ENCODE results near the gene ASB18.

ASB18 gene

DNA sequence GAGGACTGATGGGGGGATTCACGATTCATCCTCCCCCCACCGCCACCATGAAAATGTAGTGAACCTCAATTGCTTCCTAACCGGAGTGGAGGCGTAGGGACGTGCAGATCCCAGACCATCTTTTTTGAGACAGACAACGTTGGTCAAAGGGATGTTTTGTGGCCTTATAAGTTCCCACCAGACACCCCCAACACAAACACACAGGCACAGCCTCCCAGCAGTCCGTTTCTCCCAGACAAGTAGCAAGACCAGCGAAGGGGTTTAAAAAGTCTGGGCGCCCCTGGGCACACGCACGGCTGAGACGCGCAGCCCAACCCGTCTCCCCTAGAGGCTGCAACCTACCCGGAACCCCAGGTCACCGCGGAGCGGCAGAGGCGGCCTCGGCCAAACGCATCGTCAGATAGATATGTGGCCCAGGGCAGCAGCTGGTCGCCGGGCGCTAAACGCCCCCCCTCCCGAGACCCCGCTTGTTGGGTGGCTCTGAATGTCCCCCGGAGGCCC is 97.4 kb downstream of the ASB18 start:
- Mint-ChIP-seq H3K9me3 (no peaks in the 10 kb centered on the region), H3K27ac (no peak overlapping the region), H3K4me1 (peaks cover 42% of the 10 kb centered on the region), H3K4me3 (peak overlapping the region; percentile 72 to 81 (median 77)), H3K36me3 (ENCODE audit: low read depth) (no peaks in the 10 kb centered on the region), H3K27me3 (ENCODE audit: low read depth) (peaks cover 94% of the 10 kb centered on the region)
- TF ChIP-seq, protein P1, sequence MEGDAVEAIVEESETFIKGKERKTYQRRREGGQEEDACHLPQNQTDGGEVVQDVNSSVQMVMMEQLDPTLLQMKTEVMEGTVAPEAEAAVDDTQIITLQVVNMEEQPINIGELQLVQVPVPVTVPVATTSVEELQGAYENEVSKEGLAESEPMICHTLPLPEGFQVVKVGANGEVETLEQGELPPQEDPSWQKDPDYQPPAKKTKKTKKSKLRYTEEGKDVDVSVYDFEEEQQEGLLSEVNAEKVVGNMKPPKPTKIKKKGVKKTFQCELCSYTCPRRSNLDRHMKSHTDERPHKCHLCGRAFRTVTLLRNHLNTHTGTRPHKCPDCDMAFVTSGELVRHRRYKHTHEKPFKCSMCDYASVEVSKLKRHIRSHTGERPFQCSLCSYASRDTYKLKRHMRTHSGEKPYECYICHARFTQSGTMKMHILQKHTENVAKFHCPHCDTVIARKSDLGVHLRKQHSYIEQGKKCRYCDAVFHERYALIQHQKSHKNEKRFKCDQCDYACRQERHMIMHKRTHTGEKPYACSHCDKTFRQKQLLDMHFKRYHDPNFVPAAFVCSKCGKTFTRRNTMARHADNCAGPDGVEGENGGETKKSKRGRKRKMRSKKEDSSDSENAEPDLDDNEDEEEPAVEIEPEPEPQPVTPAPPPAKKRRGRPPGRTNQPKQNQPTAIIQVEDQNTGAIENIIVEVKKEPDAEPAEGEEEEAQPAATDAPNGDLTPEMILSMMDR (IDR thresholded peaks at IDR 0.05; ENCODE audit: unreplicated experiment in 3 of 3), result no peak

DNA sequence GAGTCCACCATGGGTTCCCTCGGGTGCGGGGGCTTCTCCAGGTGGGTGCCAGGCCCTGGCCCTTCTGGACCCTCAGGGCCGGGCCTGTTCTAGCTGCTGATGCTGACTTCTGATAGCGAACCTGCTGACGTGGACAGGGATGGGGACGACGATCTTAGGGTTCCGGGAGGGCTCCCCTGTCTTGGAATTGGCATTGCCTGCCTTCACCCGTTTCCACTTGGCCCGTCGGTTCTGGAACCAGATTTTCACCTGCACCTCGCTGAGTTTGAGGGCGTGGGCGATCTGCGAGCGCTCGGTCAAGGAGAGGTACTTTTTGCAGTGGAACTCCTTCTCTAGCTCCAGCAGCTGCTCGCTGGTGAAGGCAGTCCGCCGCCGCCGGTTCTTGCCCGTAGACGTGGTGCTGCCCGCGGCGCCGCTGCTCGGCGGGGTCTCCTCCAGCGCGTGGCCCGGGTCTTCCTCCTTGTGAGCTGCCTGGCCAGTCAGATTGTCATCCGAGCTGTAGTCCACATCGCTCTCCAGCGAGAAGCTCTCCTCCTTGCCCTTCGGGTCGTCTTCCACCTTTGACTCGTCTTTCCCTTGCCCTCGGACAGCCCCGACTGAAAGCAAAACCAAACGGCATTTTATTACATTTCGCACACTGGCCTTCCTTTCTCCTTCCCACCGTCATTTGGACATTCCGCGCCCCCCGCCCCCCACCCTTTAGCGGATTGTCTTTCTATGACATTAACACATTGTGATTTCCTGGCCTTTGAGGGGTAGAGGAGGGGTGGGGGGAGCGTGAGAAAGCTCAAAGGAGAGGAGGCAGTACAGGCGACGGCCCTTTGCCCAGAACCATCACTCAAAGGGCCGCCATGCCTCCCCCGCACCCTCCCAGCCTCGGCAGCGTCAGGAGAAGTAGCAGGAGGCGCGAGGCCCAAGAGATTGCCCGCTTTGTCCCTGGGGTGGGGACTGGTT is 98.1 kb downstream of the ASB18 start:
- Mint-ChIP-seq H3K9me3 (no peaks in the 10 kb centered on the region), H3K4me3 (peak overlapping the region; percentile 72 to 81 (median 77)), H3K27ac (no peak overlapping the region), H3K36me3 (ENCODE audit: low read depth) (no peaks in the 10 kb centered on the region), H3K4me1 (peaks cover 41% of the 10 kb centered on the region), H3K27me3 (ENCODE audit: low read depth) (peaks cover 94% of the 10 kb centered on the region)
- TF ChIP-seq, protein P1 (IDR thresholded peaks at IDR 0.05; ENCODE audit: unreplicated experiment in 3 of 3), result no peak

DNA sequence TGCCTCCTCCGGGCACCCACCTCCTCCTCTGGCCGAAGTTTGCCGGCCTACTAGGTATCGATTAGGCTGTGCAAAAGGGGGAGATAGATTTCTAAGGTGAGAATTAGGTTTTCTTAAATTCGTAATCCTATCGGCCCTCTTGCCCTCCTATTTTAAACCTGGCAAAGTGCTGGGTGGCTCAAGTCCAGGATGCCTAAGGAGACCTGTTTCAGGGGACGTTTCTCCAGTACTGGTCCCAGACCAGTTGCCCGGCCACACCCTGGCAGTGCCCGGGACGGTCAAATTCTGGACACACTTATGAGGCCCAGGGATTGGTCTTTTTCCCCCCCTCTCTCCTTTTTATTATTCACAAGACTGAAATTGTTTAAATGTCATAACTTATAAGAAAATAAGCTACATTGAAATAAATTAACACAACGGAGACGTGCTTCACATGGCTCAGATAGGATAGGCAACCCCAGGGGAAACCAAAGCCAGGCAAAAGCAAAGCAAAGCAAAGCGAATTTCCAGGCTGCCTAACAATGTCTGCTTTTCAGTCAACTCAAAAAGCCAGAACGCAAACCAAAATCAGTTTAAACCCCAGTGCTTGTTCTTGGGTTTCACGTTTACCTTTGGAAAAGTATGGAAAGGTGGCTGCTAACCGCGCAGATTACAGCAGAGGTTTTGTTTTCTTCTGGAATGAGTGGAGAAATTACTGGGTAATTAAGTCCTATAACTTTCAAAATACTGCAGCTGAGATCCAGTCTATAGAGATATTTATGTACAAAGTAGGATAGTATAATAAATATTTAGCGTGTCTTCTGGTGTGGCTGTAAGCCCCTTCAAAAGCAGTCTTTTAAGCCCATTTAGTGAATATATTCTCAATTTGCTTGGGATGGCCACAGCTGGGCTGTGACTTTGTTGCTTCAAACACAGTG is 99.0 kb downstream of the ASB18 start:
- Mint-ChIP-seq H3K9me3 (no peaks in the 10 kb centered on the region), H3K36me3 (ENCODE audit: low read depth) (no peaks in the 10 kb centered on the region), H3K4me1 (peaks cover 37% of the 10 kb centered on the region), H3K27me3 (ENCODE audit: low read depth) (peaks cover 94% of the 10 kb centered on the region), H3K27ac (no peak overlapping the region), H3K4me3 (peak overlapping the region; percentile 80 to 86 (median 84))
- TF ChIP-seq, protein P1 (IDR thresholded peaks at IDR 0.05; ENCODE audit: unreplicated experiment in 3 of 3), result no peak

DNA sequence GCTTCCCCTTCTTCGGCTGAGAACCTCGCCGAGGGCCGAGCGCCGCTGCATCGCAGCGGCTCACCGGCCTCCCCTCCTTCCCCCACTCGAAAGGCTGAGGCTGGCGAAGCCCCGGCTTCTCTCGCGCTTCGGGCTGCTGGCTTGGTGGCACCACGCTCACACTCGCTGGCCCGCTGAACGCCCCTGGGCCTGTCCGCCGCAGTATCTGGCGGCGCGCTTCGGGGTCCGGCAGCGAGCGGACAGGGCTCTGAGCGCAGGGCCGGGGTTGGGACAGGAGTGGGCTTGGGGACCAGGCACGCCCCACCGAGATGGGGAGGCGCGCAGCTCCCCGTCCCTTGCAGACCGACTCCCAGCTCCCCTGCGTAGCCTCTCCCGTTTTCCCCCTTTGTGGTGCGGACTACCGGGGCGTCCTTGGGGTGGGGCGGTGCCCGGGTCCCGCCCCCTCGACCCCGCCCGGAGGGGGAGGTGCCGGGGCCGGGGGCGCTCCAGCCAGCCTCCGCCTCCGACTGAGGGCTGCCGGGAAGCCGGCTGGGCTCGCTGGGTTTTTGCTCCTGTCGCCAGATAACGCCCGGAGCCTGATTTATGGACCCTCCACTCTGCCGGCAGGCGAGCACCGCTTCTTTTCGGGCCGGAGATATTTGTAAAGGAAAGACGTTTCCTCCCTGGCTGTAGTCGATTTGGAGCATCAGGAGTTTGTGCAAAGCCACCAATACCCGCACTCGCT is 99.8 kb downstream of the ASB18 start:
- H3K27me3 Mint-ChIP-seq (ENCODE audit: low read depth), result peaks cover 92% of the 10 kb centered on the region
- H3K4me3 Mint-ChIP-seq, result peak overlapping the region; percentile 80 to 86 (median 84)
- H3K36me3 Mint-ChIP-seq (ENCODE audit: low read depth), result no peaks in the 10 kb centered on the region
- H3K4me1 Mint-ChIP-seq, result peaks cover 29% of the 10 kb centered on the region
- no peak overlapping the region for H3K27ac Mint-ChIP-seq
- TF ChIP-seq, protein P1 (IDR thresholded peaks at IDR 0.05; ENCODE audit: unreplicated experiment in 3 of 3), result no peak
- H3K9me3 Mint-ChIP-seq, result no peaks in the 10 kb centered on the region

DNA sequence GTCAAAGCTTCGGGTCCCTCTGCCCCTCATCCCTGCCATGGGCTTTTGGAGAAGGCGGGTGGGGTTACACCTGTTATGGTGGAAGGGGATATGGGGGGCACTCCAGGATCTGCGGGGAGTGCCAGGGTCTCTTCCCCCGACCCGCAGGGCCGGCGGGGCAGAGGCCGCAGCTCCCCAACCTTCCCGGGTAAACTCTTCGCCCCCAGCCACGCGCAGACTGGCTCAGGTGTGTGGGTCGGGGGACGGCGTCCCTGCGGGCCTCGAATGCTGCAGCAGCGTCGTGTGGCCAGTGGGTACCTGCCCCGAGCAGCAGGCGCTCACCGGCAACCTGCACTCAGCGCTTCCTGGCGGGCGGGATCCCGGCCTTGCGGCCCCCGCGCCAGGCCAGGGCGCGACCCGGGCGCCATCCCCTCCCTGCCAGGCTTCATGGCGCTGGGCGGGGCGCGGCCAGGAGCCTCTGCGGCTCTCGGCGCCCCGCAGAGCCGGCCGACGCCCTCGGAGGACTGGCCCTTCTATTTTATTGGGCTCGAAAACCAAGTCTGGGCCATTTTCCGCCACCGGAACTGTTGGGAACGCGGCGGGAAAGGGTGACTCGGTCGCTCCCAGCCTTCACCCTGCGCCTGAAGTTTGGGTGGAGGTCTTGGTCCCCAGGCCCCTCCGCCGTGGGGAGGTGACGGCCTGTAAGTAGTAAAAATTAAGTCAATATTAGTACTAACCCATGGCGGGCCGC is 100.6 kb downstream of the ASB18 start:
- Mint-ChIP-seq H3K4me1 (peaks cover 25% of the 10 kb centered on the region), H3K27ac (no peak overlapping the region), H3K36me3 (ENCODE audit: low read depth) (no peaks in the 10 kb centered on the region), H3K9me3 (no peaks in the 10 kb centered on the region), H3K27me3 (ENCODE audit: low read depth) (peaks cover 92% of the 10 kb centered on the region), H3K4me3 (peak overlapping the region in 2 of 3 experiments; percentile 38 to 80)
- TF ChIP-seq, protein P1 (IDR thresholded peaks at IDR 0.05; ENCODE audit: unreplicated experiment in 3 of 3), result no peak

Data from nephron (organoid).